Stimulated activated CD4-positive, alpha-beta T cell treated with anti-CD3 and anti-CD28 coated beads, Interleukin-1b, Interleukin-23, amount 100 ng/mL, for 24 hours (primary cell): ENCODE results near the gene GRAMD1B.

ENCODE experiments used
- DNase-seq, 4 experiments: peaks; one replicate each; pipeline ENCODE4 v3.0.0-alpha.2; 2020; ENCODE audit warnings: low read depth in 4 of 4, low spot score in 1 of 4

GRAMD1B gene

DNA sequence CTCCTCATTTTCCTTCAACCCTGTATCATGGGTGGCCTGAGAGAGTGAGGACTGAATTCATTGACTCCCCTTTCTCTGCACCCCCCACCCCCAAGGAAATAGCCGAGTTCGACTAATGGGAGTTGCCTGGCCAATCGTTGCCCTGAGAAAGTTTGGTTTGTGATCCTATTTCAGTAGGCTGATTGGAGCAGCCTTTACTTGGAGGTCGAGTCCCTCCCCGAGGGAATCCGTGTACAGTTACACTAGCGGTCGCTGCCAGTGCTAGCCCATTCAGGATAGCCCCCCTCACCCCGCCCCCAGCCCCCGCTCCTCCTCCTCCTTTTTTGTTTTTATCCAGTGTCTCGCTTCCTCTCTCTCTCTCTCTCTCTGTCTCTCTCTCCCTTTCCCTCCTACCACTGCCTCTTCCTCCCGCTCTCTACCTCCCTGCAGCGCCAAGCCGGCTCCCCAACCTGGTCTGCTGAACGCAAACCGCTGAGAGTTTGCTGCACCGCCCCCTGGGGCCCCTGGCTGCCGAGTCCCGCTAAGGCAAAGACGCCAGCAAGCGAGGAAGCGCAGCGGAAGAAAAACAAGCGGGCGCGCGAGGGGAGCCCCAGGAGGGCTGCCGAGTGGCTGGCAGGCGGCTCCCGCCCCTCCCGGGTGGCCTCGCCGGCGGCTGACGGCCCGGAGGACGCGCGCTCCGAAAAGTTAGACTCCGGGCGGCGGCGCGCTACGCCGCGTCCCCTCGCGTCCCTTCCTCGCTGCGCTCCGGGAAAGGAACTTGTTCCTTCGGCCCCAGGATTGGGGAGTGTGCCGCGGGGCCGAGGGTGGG, at the start of gene GRAMD1B:
GRAMD1B (plus strand) TSS at position 357 of the 808 bp plus-strand sequence. CDS start 524 bp downstream, outside the sequence.
- peak; percentile 25 to 72 (median 53) for DNase-seq

DNA sequence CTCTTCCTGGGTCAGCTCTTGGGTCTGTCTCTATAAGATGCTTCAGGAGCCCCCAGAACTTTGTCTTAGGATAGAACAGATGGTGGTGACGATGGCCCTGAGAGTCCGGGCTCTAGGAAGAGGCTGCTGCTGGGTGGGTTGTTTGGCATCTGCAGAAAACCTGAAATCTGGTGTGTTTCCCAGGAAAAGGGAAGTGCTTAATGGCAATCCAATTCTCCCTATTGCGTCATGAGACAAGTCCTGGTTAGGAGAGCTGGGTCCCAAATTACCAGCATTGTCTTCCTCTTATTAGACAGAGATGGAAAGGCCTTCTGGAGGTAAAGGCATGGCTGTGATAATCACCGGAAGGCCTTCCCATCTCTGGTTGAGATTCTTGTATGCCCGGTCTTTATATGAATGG, 48.9 kb upstream of the GRAMD1B start:
- DNase-seq = no peak

DNA sequence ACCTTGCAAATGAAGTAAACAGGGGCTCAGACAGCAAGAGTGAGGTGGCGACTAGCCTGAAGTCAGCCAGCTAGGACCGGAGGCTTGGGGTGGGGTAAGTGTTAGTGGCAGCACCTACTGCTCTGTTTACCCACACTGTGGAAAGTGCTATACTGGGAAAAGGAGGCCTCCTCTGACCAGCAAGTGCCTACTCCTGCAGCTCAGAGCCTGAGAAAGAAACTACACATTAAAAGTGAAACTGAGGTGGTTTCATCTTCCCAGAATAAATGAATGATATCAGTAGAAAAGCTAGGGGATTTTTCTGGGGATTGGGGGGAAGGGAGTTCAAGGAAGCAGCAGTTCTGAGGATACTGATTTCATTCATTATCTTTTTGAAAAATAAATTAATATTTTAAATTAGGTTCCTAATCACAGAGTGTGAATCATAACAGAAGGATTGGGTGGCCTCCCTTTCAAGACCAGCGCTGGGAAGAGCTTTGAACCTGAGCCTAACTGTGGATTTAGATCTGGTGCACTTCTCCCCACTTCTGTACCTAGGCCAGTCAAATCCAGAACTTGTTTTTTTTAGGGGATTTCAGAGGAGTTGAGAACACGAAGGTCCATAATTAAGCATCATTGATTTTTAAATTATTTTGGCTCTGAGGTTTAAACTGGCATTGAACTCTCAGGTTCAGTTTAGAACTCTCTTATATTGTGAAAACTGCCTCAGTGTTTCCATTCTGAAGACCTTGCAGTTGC, 48.1 kb upstream of the GRAMD1B start:
- peak in 2 of 4 experiments; percentile 29 to 59 for DNase-seq

DNA sequence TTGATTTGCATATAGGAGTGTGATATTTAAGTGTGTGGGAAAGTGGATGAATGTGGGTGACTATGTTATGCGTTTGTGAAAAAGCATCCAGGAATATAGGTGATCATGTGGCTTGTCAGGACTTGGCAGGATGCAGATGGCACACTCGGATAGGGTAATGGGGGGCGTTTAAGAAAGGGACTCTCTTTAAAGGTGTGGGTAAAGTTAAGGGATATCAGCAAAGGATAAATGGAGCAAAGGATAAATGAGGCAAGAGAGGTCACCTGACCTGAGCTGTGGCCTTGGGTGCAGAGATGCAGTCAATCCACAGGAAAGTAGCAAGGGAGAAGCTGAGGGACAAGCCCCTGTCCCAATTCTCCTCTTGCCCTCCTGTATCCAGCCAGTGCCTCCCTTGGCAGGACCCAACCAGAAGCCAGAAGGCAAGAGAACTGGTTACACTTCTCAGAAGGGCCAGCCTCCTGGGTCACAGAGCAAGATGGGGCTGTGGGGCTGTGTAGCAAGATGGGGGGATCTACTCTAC, 47.5 kb upstream of the GRAMD1B start:
- DNase-seq = no peak

DNA sequence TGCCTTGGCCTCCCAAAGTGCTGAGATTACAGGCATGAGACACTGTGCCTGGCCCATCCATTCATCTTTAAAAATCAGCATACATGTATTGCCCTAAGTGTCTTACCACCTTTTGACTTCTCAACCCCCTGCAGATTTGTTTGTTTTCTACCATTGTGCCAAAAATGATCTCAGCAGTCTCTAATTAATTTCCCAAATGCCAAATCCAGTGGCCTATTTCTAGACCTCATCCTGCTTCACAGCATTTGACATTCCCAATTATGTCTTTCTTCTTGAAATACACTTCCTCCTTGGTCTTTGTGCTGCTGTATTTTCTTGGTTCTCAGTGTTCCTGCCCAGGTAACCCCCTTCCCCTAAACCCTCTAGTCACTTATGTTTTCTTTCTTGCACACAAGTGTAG, 46.0 kb upstream of the GRAMD1B start:
- DNase-seq = no peak

DNA sequence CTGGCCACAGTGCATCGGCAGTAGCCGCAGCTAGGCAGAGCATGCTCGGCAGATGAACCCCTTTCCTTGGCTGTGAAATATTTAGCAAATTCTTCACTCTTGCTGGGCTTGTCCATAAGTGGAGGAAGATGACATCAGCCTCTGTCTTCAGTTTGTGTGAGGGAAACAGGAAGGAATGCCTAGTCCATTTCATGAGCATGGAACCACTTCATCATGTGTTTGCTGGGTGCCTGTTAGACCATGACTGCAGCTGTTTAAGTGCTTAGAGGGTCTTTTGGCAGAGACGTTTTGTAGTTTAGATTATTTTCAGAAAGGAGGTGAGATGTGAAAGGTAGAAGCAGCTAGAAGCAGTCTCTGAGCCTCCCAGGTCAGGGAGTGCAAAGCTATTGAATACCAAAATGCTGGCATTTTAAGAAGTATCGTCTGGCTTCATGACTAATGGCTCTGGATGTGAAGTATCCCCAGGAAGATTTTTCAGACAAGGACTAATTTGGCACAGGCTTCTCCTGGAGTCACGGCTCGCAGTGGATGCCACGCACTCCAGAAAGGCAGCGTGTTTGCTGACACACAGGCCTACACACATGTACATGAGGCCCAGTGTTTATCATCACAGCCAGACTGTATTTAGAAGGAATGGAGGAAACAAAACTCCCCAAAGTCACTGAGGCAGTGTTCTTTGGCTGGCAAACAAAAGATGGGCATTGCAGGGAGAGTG, 43.1 kb upstream of the GRAMD1B start:
- no peak for DNase-seq

DNA sequence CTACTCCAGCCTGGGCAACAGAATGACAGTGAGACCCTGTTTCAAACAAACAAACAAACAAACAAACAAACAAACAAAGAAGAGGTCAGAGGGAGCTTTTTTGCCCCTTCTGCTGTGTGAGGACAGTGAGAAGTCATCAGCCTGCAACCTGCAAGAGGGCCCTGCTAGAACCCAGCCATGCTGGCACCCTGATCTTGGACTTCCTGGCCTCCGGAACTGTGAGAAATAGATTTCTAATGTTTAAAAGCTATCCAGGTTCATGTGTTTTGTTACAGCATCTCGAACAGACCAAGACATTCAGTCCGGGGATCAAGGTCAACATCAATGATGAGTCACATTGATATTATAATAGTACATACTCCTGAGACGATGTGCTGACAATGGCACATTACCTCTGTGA, 41.4 kb upstream of the GRAMD1B start:
- no peak for DNase-seq

DNA sequence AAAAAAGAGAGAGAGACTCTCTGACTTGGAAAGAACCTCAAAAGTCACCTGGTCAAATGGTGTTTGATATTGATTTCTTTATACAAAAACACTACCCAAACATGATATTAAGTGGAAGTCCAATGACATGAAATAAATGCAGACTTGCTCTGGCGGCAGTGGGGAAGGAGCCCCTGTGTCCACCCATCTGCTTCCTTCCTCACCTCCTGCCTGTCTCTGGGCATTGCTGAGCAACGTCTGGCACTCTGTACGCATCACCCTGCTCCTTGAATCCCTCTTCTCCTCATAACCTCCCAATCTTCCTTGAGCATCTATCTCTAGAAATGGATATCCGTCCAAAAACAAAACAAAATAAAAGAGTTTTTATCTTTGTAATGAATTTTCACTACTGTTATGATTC, 39.9 kb upstream of the GRAMD1B start:
- DNase-seq = no peak

DNA sequence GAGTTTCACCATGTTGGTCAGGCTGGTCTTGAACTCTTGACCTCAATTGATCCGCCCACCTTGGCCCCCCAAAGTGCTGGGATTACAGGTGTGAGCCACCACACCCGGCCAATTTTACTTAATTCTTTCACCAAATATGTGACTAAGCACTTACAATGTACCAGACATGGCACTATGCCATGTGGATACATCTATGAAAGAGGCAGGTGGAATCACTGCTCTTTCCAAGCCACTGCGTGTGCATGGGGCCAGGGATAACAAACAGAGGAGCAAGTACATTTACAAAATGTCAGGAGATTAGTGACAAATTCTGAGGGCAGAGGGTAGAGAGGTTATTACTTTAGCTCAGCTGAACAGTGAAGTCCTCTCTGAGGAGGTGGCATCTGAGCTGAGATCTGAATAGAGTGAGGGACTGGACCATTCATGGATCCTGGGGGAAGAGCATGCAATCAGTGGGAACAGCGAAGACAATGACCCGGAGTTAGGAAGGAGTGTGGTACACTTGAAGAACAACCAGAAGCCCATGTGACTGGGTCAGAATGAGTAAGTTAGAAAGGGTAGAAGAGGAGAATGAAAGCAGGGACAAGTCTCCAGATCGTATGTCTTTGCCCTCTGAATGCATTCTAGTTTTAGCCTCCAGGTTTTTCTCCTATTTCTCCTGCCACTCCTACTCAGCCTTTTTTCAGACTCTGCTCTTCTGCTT, 38.3 kb upstream of the GRAMD1B start:
- no peak for DNase-seq

DNA sequence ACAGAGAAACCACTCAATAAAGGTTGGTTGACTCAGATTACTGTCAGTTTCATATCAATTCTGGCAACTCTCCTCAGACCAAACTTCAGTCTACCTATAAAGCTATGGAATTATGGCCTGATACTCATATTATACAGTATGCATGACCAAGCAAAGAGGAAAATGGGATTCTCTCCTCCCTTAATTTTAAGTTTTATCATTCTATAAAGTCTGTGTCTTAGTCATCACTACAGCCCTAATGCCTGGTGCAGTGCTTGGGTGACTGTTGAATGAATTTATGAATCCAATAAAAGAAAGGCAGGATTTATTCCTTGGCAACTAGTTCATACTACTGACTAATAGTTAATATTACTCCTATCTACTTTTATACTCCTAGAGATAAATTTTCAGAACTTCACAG, 37.6 kb upstream of the GRAMD1B start:
- DNase-seq = no peak

DNA sequence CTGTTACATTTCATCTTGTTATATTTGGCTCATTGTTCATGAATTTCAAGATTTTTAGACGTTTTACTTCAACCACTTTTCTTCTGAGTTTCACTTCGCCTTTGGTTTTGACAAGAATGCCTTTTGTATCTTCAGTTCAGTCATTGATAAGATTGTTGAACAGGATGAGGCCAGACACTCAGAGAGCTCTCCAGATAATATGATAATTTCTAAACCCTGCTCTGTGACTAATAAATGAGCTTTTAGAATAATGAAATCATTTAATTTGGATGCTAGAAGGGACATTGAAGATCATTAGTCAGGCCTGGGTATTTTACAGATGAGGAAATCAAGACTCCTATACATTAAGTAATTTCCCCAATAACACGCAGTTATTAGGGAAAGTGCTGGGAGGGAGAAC, 37.2 kb upstream of the GRAMD1B start:
- no peak for DNase-seq

DNA sequence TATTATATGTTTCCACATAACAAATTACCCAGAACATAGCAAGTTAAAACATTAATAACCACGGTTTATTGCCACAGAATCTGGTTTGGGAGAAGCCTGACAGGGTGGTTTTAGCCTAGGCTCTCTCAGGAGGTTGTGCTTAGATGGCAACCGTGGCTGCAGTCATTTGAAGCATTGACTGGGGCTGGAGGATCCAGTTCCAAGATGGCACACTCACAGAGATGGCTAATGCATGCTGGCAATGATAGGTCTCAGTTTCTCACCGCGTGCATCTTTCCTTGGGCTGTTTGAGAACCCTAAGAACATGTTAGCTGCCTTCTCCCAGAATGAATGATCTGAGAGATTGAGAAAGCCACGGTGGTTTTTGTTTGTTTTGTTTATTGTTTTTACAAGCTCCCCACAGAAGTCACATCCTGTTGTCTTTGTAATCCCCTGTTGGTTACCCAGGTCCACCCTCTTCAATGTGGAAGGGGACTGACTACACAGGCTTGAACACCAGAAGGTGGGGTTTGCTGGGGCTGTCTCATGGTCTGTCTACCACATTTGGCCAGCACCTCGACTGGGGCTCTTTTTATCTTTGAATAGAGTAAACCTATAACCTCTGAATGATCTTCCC, 36.6 kb upstream of the GRAMD1B start:
- DNase-seq = no peak

DNA sequence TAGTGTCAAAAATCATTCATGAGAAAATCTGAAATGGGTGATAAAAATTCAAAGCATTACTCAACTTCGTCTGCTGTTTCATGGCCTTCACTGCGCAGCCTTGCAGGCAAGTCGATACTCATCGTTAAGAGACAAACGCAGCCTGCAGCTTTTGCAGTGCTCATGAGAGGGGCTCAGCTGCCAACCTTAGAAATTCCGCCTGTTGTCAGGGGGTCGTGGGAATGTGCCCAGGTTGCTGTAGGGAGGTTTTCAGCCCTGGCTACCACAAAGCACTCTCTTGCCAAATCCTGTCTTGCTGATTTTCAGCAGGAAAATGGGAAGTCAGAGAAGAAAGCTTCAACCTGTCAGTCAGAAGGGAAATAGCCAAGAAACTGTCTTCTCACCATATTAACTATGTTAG, 25.4 kb upstream of the GRAMD1B start:
- DNase-seq = no peak

DNA sequence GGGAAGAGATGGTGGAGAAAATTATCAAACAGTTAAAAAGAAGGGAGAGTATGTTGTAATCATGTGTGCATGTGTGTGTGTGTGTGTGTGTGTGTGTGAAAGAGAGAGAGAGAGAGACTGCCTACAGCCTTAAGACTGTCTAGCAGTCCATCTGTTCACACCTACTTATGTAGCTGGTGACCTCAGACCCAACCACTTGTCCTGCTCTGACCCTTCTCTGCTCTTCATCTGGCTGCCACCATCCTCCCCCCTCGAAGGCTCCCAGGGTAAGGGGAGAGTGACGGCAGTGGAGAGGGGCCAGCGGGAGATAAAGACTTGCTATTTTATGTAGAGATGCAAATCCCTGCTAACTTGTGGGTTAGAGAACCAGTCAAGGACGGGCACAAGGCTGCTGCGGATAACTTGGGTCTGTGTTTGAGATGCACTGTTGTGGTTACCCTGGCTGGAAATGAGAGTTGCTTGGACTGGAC, 24.9 kb upstream of the GRAMD1B start:
- DNase-seq = no peak

DNA sequence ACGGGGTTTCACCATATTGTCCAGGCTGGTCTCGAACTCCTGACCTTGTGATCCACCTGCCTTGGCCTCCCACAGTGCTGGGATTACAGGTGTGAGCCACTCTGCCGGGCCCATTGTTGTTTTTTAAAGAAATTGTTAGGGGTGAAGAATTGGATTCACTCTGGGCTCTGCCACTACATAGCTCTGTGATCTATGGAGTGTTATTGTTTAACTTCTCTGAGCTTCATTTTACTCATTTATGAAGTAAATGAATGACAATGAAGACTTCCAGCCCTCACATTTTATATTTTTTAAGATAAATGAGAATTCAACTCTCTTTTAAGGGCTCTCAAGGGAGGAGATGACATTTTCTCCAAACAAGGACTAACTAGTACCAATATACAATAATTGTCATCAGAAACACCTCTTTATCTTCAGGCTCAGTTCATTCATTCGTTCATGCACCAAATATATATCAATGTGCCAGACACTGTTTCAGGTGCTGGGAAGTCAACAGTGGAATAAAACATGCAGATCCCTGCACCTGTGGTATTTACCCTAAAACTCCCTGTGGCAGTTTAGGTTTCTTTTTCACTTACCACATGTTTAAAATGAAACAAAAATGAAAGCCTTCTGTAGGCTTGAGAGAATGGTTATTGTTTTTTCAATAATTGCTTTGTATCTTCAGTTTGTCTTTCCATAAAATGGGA, 23.5 kb upstream of the GRAMD1B start:
- no peak for DNase-seq

DNA sequence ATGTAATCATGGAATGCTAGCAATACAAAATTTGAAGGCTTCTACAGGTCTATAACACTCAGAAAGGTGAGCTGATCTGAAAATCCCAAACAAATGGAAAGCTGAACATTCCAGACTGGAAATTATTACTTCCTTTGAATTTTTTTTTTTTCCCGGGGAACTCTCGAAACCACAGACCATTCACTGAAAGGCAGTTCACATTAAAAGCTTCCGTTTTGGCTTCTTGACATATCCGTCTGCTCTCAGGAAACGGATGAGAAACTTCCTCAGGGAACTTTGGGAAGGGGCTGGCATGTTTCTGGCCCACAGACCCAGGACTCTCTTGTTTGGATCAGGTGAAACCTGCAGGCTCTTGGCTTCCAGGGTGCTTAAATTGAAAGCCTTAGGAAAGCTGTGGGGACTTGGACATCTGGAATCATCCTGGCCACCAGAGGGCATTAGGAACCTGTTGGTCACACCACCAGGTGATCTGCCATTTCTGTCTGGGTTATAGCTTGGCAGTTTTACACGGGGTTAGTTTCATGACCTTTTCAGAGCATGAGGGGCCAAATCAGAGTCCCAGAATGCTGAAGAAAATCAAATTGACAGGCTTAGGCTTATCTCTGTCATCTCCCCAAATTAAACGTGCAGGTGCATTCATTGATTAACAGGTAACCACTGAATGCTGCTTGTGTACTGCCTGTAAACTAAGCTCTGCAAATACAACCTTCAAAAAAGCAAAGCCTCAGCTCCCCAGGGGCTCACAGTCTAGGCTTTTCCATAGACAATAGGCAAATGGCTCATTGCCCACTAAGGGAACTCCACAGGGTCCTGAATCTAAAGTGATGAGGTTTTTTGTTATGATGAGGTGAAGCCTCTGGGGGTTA, 22.7 kb upstream of the GRAMD1B start:
- DNase-seq = peak in 3 of 4 experiments; percentile 28 to 36 (median 34)

DNA sequence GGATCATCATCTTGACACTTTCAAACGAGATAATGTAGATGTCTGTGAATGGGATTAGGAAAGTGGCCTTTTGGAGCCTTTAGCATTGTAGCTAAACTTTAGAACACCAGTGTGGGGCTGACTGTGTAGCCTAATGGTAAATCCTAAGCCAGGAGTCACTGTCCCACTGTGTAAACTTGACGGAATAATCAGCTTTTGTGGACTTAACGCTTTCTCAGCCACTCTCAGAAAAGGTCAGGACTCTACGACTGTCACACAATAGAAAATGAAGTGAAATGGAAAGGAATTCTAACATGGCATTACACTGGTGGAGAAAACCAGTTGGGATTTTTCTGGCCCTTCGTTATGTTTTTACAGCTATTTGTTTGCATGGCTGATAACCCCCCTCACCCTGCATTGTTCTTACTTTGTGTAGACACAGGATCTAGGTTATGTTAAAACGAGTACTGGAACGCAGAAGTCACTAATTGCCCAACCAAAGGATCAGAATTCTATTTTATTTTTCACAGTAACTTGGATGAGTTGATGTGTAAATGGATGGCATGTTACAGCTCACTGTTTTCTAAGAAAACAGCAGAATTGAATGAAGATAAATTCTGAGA, 22.0 kb upstream of the GRAMD1B start:
- no peak for DNase-seq

DNA sequence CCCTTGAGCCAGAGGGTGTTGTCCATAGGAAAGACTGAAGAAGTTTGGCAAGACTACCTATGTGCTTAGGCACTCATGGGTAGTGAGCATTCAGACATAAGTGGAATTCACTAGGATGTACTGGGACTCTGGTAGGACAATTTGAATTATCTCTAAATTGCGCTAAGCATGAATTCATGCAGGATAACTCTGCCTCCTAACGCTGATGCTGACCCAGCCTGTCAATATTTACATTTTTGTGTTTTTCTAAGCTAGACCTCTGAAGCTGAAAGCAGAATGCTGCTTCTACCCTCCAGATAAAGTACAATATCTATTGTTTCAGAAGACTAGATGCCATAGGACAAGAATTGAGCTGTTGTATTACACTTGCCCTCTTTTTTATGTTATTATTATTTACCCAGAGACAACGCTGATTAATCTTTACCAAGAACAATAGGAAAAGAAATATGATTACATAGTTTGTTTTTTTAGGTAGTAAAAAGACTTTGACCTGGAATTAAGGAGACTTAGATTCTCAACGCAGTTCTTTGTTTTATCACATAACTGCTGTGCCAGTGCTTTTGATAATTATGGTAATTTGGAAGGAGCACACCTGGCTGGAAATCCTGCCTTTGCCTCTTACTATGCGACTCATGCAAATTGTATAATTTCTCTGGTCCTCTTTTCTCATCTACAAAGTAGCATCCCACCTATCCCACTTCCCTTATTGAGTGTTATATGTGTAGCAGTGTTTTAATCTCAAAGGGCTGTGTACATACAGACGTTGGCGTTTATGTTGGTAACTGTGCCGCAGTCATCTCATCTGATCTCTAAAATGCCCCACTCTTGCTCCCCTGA, 21.2 kb upstream of the GRAMD1B start:
- DNase-seq = no peak
